Karpas-422 (cell line): ENCODE results near the gene IFNK. TPM values are rescaled to one million over a fixed set of nuclear protein-coding genes. Genes with fewer than 3 reads are reported as not detected.
"Not testable (repeated sequence)": the region's sequence is repeated elsewhere in the genome, so short reads cannot be mapped to it uniquely, and the experiment has no call there.

Experiments
- DNase-seq: peaks from one replicate; pipeline ENCODE4 v3.0.0-alpha.2; 2015
- H2AFZ ChIP-seq: fragments of 200-600 bp; sonication (generic); 2 replicates; pipeline ENCODE4 v1.6.1; 2014; ENCODE audit warnings: antibody characterized with exemption, low read length, mixed read lengths
- H3K27ac ChIP-seq: fragments of 200-600 bp; sonication (generic); 2 replicates; pipeline ENCODE4 v1.5.1; 2014; ENCODE audit warnings: mild to moderate bottlenecking, low read length, moderate library complexity
- H3K27me3 ChIP-seq: fragments of 200-600 bp; sonication (generic); 2 replicates; pipeline ENCODE4 v1.6.1; 2014; ENCODE audit warnings: low read length, mixed read lengths
- H3K36me3 ChIP-seq: fragments of 200-600 bp; sonication (generic); 2 replicates; pipeline ENCODE4 v1.6.1; 2014; ENCODE audit warnings: low read length, mixed read lengths; ENCODE audit not compliant: insufficient read depth
- H3K4me1 ChIP-seq: fragments of 200-600 bp; sonication (generic); 2 replicates; pipeline ENCODE4 v1.6.1; 2014; ENCODE audit warnings: mild to moderate bottlenecking, low read length, mixed read lengths
- H3K4me2 ChIP-seq: fragments of 200-600 bp; sonication (generic); 2 replicates; pipeline ENCODE4 v1.6.1; 2014; ENCODE audit warnings: low read length, low read depth, mild to moderate bottlenecking; ENCODE audit not compliant: poor library complexity, severe bottlenecking
- H3K4me3 ChIP-seq: fragments of 200-600 bp; sonication (generic); 2 replicates; pipeline ENCODE4 v1.5.1; 2014; ENCODE audit warnings: mild to moderate bottlenecking, antibody characterized with exemption, low read length, mixed read lengths
- H3K79me2 ChIP-seq: fragments of 200-600 bp; sonication (generic); 2 replicates; pipeline ENCODE4 v1.6.1; 2014; ENCODE audit warnings: mild to moderate bottlenecking, low read length, mixed read lengths
- H3K9ac ChIP-seq: fragments of 200-600 bp; sonication (generic); 2 replicates; pipeline ENCODE4 v1.6.0; 2014; ENCODE audit warnings: low read length
- H3K9me2 ChIP-seq: fragments of 200-600 bp; sonication (generic), shearing (Covaris generic); replicated peaks from 2 replicates; pipeline ENCODE4 v1.6.0; 2014; ENCODE audit warnings: mild to moderate bottlenecking, low read length, moderate library complexity; ENCODE audit not compliant: insufficient read depth
- H3K9me3 ChIP-seq: fragments of 300-700, 200-600 bp; sonication (generic); 2 replicates; pipeline ENCODE4 v1.6.1; 2014; ENCODE audit warnings: low read length, mixed read lengths
- H4K20me1 ChIP-seq: fragments of 200-600 bp; sonication (generic); 2 replicates; pipeline ENCODE4 v1.6.1; 2014; ENCODE audit warnings: mild to moderate bottlenecking, antibody characterized with exemption, low read length, low read depth; ENCODE audit not compliant: insufficient read depth
- total RNA-seq: library from RNA; depleted of rRNA; stranded (reverse); fragments of >200 nt; shearing (Covaris generic); gene quantifications from 2 replicates; pipeline ENCODE4 v1.2.3, GENCODE V29; 2014; ENCODE audit warnings: low replicate concordance

IFNK gene
- total RNA-seq, 1 experiment from 2014 or later: not detected

DNA sequence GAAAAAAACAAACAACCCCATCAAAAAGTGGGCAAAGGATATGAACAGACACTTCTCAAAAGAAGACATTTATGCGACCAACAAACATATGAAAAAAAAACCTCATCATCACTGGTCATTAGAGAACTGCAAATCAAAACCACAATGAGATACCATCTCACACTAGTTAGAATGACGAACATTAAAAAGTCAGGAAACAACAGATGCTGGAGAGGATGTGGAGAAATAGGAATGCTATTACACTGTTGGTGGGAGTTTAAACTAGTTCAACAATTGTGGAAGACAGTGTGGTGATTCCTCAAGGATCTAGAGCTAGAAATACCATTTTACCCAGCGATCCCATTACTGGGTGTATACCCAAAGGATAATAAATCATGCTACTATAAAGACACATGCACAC is 23.2 kb upstream of the IFNK start:
- not testable (repeated sequence) for H3K27ac ChIP-seq, H3K9ac ChIP-seq, H3K79me2 ChIP-seq, DNase-seq, H3K9me3 ChIP-seq, H3K27me3 ChIP-seq, H3K9me2 ChIP-seq, H4K20me1 ChIP-seq, H3K36me3 ChIP-seq, H3K4me2 ChIP-seq, H3K4me3 ChIP-seq, H2AFZ ChIP-seq, H3K4me1 ChIP-seq

DNA sequence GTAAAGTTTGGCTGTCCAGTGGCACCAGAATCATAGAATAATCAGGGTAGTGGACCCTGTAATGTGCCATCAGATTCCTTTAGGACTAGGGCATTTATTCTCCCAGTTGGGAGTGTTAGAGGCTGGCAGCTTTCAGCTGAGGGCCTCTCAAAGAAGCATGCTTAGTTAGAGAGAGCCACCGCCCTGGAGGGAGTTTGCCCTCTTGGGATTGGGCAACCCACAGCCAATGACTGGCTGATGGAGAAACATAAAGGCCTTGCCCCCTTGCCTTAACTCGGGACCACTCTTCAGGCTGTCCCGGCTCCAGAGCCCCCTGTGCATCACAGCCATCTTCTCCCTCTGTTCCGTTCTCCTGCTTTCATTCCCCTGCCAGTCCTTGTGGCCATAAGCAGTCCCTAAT is 20.5 kb upstream of the IFNK start:
- DNase-seq: no peak
- H3K36me3 ChIP-seq: no peaks in the 10 kb centered on the region

DNA sequence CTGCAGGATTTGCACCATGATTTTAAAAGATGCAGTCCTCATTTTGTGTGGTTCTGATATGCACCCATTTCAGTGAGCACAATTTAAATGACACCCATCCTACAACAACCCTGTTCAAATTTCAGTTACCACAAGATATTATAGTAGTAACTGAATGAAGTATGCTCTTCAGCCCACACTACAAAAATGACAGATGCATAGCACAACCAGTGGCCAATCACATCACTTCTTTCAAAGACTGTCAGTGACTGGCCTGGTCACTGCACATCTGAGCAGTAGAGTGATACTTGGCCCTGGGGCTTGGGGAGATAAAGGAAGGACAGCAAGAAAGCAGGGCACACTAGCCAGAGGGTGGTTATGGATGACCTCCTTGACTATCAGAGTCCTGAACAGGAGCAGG is 19.8 kb upstream of the IFNK start:
- DNase-seq: no peak
- H3K36me3 ChIP-seq: no peaks in the 10 kb centered on the region
- no peaks in the 10 kb centered on the region for H3K4me1 ChIP-seq
- no peaks in the 10 kb centered on the region for H3K27me3 ChIP-seq
- no peaks in the 10 kb centered on the region for H3K79me2 ChIP-seq
- H3K4me2 ChIP-seq: no peak overlapping the region
- H4K20me1 ChIP-seq: no peaks in the 10 kb centered on the region
- H3K9me2 ChIP-seq: no peaks in the 10 kb centered on the region
- no peaks in the 10 kb centered on the region for H3K9me3 ChIP-seq
- no peak overlapping the region for H3K27ac ChIP-seq
- no peak overlapping the region for H3K4me3 ChIP-seq
- H3K9ac ChIP-seq: no peak overlapping the region
- H2AFZ ChIP-seq: no peak overlapping the region

More for the DNA sequence above, 20.5 kb upstream of the IFNK start:
- Histone ChIP-seq H4K20me1 (no peaks in the 10 kb centered on the region), H3K4me1 (no peaks in the 10 kb centered on the region), H3K9me2 (no peaks in the 10 kb centered on the region), H3K9ac (no peak overlapping the region), H3K27me3 (no peaks in the 10 kb centered on the region), H3K4me2 (no peak overlapping the region), H2AFZ (no peak overlapping the region), H3K4me3 (no peak overlapping the region), H3K79me2 (no peaks in the 10 kb centered on the region), H3K9me3 (no peaks in the 10 kb centered on the region), H3K27ac (no peak overlapping the region)

DNA sequence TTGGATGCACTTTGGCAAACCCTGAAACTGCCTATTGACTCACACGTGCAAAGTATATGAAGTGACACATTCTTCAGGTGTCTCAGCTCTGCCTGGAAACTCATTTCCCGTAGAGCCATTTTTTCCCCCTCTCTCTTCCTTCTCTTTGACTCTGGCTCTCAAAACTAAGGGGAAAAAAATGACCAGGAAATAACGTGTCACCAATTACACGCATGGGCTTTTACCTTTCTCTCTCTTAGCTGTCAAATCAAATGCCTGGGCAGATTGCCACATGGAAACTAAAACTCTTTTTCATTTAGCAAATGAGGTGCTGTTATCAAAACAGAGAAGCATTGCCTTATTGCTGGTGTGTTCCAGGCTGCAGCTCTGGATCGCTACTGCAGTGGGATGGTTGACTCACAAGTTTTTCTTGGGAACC is 18.3 kb upstream of the IFNK start:
- H3K27me3 ChIP-seq: no peaks in the 10 kb centered on the region
- no peaks in the 10 kb centered on the region for H3K9me3 ChIP-seq
- no peak overlapping the region for H2AFZ ChIP-seq
- no peaks in the 10 kb centered on the region for H4K20me1 ChIP-seq
- H3K4me3 ChIP-seq: no peak overlapping the region
- no peaks in the 10 kb centered on the region for H3K36me3 ChIP-seq
- no peak overlapping the region for H3K4me2 ChIP-seq
- no peaks in the 10 kb centered on the region for H3K4me1 ChIP-seq
- DNase-seq: no peak
- H3K27ac ChIP-seq: no peak overlapping the region
- no peaks in the 10 kb centered on the region for H3K9me2 ChIP-seq
- H3K79me2 ChIP-seq: no peaks in the 10 kb centered on the region
- H3K9ac ChIP-seq: no peak overlapping the region

DNA sequence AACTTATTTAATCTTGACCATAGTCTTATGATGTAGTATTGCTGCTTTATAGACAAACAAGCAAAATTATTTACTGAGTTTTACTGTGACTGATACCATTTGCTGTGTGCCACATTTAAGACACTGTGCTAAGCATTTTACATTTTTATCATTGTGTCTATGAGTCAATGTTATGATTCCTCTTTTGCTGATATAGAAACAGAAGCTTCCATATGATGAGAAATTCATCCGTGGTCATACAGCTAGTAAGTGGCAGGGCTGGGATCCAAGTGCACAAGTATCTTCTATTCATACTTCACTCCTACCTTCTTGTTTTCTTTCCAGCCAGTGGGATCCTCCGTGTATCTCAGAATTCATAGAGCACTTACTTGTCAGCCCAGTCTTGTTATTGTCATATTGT is 17.1 kb upstream of the IFNK start:
- Histone ChIP-seq H3K9me2 (no peaks in the 10 kb centered on the region), H3K9ac (no peak overlapping the region), H2AFZ (no peak overlapping the region)

DNA sequence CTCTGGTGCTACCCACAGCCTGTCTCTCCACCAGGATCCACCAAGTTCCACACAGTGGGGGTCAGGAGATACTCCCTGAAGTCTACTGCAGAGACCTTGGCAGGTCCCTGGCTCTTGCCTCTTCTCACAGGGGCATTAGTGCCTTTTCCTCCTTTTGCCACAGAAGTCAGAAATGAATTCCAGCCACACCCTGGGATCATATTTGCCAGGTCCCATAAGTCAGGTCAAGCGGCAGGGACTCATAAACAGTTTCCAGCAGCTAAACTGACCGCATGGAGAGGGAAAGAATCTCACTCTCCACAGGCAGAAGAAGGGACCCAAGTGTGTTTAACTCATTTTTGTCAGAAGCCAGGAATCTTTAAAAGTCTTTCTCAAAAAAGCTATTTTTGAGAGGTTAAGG is 13.3 kb upstream of the IFNK start:
- no peak overlapping the region for H3K9ac ChIP-seq
- H3K9me2 ChIP-seq: no peaks in the 10 kb centered on the region
- DNase-seq: no peak
- no peaks in the 10 kb centered on the region for H3K4me1 ChIP-seq
- no peak overlapping the region for H3K4me2 ChIP-seq
- H2AFZ ChIP-seq: no peak overlapping the region
- no peaks in the 10 kb centered on the region for H3K9me3 ChIP-seq
- no peaks in the 10 kb centered on the region for H3K36me3 ChIP-seq
- H4K20me1 ChIP-seq: no peaks in the 10 kb centered on the region
- no peak overlapping the region for H3K4me3 ChIP-seq
- H3K27ac ChIP-seq: no peak overlapping the region
- H3K79me2 ChIP-seq: no peaks in the 10 kb centered on the region
- no peaks in the 10 kb centered on the region for H3K27me3 ChIP-seq

More for the DNA sequence above, 17.1 kb upstream of the IFNK start:
- no peaks in the 10 kb centered on the region for H3K4me1 ChIP-seq
- H3K4me2 ChIP-seq: no peak overlapping the region
- H3K79me2 ChIP-seq: no peaks in the 10 kb centered on the region
- no peaks in the 10 kb centered on the region for H4K20me1 ChIP-seq
- H3K4me3 ChIP-seq: no peak overlapping the region
- no peak for DNase-seq
- no peaks in the 10 kb centered on the region for H3K27me3 ChIP-seq
- H3K36me3 ChIP-seq: no peaks in the 10 kb centered on the region
- no peaks in the 10 kb centered on the region for H3K9me3 ChIP-seq
- H3K27ac ChIP-seq: no peak overlapping the region

DNA sequence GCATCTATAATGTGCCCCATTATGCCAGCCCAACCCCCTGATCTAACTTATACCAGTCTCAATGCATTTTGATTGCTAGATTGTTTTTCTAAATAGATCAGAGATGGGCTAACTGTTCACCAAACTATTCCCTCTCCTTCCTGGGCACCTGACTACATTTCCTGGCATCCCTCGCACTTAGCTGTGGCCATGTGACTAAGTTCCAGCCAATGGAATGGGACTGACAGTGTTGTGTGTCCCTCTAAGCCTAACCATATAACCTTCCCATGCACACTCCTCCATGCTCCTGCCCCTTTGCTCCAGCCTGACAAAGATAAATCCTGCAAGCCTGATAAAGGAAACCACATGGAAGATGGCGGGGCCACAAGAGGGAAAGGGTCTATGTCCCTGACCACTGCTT is 12.3 kb upstream of the IFNK start:
- H3K36me3 ChIP-seq: no peaks in the 10 kb centered on the region
- H2AFZ ChIP-seq: no peak overlapping the region
- H3K9me2 ChIP-seq: no peaks in the 10 kb centered on the region
- H3K27me3 ChIP-seq: no peaks in the 10 kb centered on the region
- H3K9ac ChIP-seq: no peak overlapping the region
- no peak overlapping the region for H3K27ac ChIP-seq
- H3K9me3 ChIP-seq: no peaks in the 10 kb centered on the region
- H3K4me2 ChIP-seq: no peak overlapping the region
- no peaks in the 10 kb centered on the region for H3K79me2 ChIP-seq
- no peaks in the 10 kb centered on the region for H4K20me1 ChIP-seq
- H3K4me1 ChIP-seq: no peaks in the 10 kb centered on the region
- no peak for DNase-seq
- no peak overlapping the region for H3K4me3 ChIP-seq

DNA sequence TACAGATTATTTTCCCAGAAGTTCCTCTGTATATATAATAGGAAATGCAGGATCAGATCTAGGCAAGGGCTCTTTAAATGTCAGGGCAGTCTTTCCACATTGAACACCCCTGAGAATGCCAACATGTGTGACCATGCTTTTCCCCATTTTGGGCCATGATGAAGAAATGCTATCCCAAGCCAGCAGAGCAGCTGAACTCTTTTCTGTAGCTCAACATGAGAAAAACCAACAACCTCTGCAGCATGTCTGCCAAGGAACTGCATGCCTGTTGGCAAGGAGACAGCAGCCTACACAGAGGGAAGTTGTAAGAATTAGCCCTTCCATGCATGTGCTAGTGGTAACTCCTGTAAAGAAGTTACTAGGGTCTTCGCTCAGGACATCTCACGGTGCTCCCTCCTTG is 9.5 kb upstream of the IFNK start:
- no peak overlapping the region for H3K27ac ChIP-seq
- H3K9ac ChIP-seq: no peak overlapping the region
- no peak overlapping the region for H3K4me2 ChIP-seq
- H3K9me2 ChIP-seq: no peaks in the 10 kb centered on the region
- H3K36me3 ChIP-seq: no peaks in the 10 kb centered on the region
- DNase-seq: no peak
- no peaks in the 10 kb centered on the region for H3K79me2 ChIP-seq
- no peaks in the 10 kb centered on the region for H3K27me3 ChIP-seq
- no peaks in the 10 kb centered on the region for H3K4me1 ChIP-seq
- no peaks in the 10 kb centered on the region for H3K9me3 ChIP-seq
- no peak overlapping the region for H2AFZ ChIP-seq
- no peaks in the 10 kb centered on the region for H4K20me1 ChIP-seq
- no peak overlapping the region for H3K4me3 ChIP-seq

DNA sequence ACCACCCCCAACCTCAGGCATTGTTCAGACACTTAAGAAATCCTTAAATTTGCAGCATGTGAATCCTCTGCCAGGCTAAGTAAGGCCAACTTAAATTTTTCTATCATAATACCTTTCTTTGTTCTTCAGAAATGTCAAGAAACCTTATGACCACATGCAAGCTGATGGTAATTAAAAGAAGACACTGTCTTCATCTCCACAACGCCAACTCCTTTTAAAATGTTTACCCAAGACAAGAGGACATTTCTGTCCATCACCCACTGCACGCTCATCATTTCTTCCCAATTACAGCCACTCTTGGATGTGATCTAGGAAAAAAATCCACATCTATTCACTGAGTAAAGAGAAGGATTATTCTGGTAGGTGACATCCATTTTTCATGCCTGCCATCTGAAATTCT is 6.1 kb upstream of the IFNK start:
- Histone ChIP-seq H3K9me2 (no peaks in the 10 kb centered on the region), H3K79me2 (no peaks in the 10 kb centered on the region), H3K27ac (no peak overlapping the region), H4K20me1 (no peaks in the 10 kb centered on the region), H3K9ac (no peak overlapping the region), H3K4me3 (no peak overlapping the region), H3K36me3 (no peaks in the 10 kb centered on the region), H3K9me3 (no peaks in the 10 kb centered on the region), H3K4me1 (no peaks in the 10 kb centered on the region), H2AFZ (no peak overlapping the region), H3K4me2 (no peak overlapping the region), H3K27me3 (no peaks in the 10 kb centered on the region)
- no peak for DNase-seq
